Loucy (cell line): Measurements from ENCODE around the gene WFIKKN1.

Source experiments
- EZH2phosphoT487 ChIP-seq: fragments of 200-600 bp; IDR thresholded peaks from 2 replicates; pipeline ENCODE4 v1.6.1; 2018; ENCODE audit warnings: antibody characterized with exemption, mild to moderate bottlenecking, moderate library complexity, borderline replicate concordance
- TF ChIP-seq, protein P1 (sequence below): fragments of 200-600 bp; sonication (generic); conservative IDR thresholded peaks from 2 replicates; pipeline ENCODE4 v1.5.1; 2014; ENCODE audit warnings: mild to moderate bottlenecking, antibody characterized with exemption, low read length

DNA sequence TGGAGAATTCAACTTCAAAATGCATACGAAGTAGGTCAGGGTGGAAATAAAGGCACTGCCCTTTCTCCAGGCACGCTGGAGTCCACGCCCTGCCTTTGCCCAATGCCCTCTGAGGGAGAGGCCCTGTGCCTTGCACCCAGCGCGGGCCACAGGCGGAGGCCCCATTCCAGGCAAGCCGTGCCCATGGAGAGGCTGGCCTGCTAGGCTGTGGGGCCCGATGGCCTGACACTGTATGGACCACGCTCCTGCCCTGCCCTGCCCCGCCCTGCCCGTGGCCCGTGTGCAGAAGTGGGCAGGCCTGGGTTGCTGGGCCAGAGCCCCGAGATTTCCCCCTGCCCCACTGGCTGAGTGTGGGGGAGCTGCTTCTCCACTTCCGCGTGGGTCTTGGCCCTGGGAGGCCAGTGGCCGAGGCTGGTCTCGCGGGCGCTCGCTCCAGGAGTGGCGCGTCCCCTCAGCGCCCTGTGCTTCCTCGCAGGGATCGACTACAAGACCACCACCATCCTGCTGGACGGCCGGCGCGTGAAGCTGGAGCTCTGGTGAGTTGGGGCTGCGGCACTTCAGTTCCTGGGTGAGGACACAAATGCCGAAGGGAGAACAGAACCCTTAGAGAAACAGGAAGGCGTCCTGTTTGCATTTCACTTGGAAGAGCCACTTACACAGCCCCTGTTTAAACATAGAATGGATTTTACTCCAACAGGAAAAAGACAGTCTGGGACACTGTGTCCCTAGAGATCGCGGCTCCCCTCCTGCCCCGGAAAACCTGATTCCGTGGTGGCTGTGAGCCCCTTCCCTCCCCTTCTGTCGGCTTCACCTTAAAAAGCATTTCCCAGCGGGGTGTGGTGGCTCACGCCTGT, 13.8 kb upstream of the WFIKKN1 start:
- TF ChIP-seq, protein P1, sequence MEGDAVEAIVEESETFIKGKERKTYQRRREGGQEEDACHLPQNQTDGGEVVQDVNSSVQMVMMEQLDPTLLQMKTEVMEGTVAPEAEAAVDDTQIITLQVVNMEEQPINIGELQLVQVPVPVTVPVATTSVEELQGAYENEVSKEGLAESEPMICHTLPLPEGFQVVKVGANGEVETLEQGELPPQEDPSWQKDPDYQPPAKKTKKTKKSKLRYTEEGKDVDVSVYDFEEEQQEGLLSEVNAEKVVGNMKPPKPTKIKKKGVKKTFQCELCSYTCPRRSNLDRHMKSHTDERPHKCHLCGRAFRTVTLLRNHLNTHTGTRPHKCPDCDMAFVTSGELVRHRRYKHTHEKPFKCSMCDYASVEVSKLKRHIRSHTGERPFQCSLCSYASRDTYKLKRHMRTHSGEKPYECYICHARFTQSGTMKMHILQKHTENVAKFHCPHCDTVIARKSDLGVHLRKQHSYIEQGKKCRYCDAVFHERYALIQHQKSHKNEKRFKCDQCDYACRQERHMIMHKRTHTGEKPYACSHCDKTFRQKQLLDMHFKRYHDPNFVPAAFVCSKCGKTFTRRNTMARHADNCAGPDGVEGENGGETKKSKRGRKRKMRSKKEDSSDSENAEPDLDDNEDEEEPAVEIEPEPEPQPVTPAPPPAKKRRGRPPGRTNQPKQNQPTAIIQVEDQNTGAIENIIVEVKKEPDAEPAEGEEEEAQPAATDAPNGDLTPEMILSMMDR = no peak
- no peak for TF ChIP-seq EZH2phosphoT487
